Coronary artery (tissue), 2 donors: ENCODE measurements around the gene SPACA4.

Experiments used
- DNase-seq: peaks from one replicate; pipeline ENCODE4 v3.0.0-alpha.2; 2017; ENCODE audit warnings: low spot score
- H3K27ac ChIP-seq, 2 donors: fragments of 200-600 bp; sonication (generic); one replicate each; pipeline ENCODE4 v1.5.1; 2016 to 2019
- H3K4me3 ChIP-seq: fragments of 200-600 bp; sonication (generic); 2 replicates; pipeline ENCODE4 v1.5.1; 2016; ENCODE audit warnings: mild to moderate bottlenecking, moderate library complexity
- CTCF ChIP-seq: fragments of 200-600 bp; sonication (generic); IDR thresholded peaks from one replicate; pipeline ENCODE4 v1.5.1; 2019; ENCODE audit warnings: antibody characterized with exemption

The SPACA4 gene

GRCh38 chr19:48607359-48607755, 815 bp downstream of the SPACA4 start:
- no peak for DNase-seq
- no peak overlapping the region for H3K4me3 ChIP-seq
- H3K27ac ChIP-seq = no peak overlapping the region
- no peak for TF ChIP-seq CTCF

DNA sequence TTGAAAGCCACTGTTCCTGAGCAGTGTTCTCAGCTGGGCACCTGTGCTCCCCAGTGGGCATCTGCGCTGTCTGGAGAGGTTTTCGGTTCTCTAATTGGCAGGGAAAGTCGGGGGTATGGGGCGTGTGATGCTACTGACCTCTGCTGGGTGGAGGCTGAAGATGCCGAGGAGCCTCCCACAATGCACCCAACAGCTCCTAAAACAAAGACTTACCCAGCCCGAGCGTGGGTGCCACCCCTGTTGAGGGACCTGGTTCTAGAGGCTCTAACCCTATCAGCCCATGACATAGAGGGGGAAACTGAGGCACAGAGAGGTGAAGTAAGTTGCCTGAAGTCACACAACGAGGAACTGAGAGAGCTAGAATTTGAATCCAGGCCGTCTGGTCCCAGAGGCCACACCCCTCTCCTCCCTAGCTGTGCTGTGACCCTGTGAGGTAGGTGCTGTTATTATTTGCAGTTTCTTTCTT, 2.3 kb downstream of the SPACA4 start:
- Histone ChIP-seq H3K4me3 (no peak overlapping the region), H3K27ac (no peak overlapping the region)
- no peak for TF ChIP-seq CTCF
- no peak for DNase-seq

DNA sequence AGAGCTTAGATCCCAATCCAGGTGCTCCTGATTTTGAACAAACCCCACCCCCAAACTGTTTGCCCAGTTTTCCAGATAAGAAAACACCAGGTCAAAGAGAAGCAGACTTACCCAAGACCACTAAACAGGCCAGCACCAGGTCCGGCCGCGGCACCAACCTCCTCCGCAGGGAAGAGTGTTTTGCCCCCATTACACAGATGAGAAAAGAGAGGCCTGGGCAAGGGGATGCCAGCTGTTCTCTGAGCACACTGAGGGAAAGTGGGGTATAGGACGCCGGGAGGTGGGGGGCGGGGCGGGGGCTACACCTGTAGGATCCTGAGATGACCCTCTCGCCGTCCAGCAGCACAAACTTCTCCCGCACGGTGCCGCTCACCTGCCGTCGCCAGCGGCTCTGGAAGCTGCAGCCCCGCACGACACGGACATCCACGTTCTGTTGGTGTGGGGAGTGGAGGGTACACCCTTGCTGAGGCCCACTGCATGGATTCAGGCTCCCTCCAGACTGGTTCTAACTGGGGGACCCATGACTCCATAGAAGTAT, 3.1 kb downstream of the SPACA4 start:
- no peak for DNase-seq
- TF ChIP-seq CTCF = no peak
- no peak overlapping the region for H3K4me3 ChIP-seq
- H3K27ac ChIP-seq = no peak overlapping the region

DNA sequence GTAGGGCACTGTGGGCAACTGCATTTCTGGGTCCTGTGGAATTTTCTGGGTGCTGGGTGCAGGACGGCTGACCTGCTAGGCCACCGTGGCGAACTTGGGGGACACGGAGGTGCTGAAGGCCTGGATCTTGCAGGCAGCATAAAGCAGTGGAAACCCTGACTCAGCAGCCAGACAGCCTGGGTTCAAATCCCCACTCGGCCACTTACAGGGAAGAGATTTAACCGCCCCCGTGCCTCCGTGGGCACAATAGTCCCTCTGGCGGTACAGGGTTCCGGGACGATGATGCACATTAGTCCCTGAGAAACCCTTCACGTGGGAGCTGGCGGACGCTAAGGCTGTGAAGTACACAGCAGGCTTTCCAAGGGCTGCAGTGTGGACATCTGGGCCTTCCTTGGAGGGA, 5.3 kb downstream of the SPACA4 start:
- DNase-seq = no peak
- no peak overlapping the region for H3K4me3 ChIP-seq
- no peak for TF ChIP-seq CTCF
- no peak overlapping the region for H3K27ac ChIP-seq

DNA sequence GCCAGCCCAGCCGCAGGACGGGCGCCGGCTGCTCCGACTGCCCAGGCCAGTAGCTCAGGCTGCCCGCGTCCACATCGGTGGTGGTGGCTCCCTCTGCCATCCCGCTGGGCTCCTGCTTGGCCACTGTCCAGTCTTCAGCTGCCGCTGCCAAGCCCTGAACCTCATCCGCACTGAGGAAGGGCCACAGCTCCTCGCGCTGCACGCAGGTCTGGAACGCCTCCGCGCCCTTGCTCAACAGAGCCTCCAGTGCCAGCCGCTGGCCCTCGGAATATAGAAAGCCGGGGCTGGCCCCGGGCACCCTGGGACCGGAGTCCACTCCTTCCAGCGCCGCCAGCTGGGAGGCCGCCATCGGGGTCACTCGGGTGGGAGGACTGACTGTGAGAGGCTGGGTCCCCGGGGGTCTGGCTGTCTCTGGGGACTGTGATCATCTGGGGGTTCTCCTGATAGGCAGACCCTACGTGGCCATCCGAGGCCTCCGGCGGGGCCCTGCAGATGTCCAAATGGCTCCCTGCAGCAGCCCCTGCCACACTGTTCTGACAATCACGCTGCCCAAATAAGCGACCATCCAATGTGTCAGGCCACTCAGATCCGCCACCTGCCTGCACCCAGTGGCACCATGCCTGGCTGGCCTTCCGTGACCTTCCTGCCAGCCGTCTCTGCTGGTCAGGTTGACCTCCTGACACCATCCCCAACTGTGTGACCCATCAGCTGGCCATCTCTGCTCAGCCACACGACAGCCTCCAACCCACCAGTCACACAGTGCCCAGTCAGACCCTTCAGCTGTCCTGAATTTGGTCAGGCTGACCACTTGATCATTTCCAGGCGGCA, 6.7 kb downstream of the SPACA4 start:
- no peak for TF ChIP-seq CTCF
- Histone ChIP-seq H3K27ac (no peak overlapping the region), H3K4me3 (no peak overlapping the region)
- no peak for DNase-seq

DNA sequence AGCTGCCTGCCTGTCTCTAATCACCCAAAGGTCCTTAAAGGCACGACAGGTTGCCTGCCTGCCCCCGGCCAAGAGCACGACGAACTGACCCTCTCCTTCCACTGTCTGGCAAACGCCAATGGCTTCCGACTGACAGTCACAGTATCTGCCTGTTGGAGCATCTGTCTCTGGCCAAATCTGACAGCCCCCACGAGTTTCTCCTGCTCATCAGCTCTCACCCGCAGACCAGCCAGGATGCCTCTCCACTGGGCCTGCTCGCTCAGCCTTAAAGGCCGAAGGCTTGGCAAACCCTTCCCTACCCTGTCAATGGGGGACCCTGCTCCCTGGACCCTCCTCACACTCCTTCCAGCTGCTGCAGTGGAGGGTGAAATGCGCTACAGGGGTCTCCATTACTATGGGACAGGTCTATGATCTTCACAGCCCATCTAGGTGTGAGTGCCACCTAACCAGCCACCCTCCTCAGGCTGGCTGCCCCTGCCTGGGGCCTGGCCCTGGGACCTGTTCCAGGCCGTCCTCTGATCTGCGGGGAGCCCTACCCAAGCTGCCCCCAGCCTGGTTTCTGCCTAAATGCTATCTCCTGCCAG, 7.4 kb downstream of the SPACA4 start:
- Histone ChIP-seq H3K4me3 (no peak overlapping the region), H3K27ac (no peak overlapping the region)
- no peak for DNase-seq
- no peak for TF ChIP-seq CTCF
